B cell (primary cell): ENCODE measurements around the gene RSL24D1.

Experiments used
- EZH2 ChIP-seq: IDR thresholded peaks from 2 replicates; pipeline ENCODE4 v1.6.1; 2012; ENCODE audit warnings: borderline replicate concordance, low read depth, mild to moderate bottlenecking, moderate library complexity, low read length; ENCODE audit not compliant: insufficient read depth, poor library complexity, severe bottlenecking
- TF ChIP-seq, protein P1 (sequence below): fragments of 200-600 bp; IDR thresholded peaks from one replicate; pipeline ENCODE4 v1.8.0; 2022; ENCODE audit warnings: antibody characterized with exemption, mild to moderate bottlenecking

DNA sequence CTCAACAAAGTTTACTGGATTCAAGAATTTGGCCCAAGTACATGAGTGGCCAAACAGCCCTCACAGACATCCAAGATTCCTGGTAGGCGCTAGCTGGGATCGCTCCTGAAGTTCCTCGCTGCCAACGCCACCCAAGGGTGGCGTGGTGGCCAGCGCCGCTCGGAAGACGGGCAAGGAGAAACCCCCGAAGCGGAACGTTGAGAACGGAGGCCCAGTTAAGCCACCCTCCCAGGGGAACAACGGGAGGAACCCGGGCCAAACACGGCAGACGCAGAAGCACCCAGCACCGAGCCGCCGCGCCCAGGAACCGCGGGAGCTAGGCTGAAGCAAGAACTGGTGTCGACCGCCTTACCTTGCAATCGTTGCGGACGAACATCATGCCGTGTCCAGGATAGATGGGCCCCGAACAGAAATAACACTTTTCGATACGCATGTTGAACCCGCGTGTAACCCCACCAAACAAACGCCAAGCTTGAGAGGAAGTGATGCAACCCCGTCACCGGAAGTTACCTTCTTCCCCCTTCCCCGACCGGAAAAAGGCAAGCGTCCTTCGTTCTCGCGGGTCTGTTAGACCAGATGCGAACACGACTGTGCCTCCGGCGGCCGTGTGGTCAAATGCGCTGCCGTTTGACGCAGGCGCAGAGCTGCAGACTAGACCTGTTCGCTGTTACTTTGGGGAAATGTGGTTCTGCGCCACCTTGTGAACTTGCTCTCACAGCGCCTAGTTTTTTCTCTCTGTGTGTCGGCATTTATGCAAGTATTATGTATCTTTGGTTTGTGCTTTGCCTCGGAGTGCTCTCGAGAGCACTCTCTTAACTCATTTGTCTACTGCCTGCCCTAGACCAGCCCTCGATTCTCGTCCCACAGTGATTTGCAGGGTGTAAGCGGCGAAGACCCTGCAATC is at the start of gene RSL24D1:
- TF ChIP-seq, protein P1, sequence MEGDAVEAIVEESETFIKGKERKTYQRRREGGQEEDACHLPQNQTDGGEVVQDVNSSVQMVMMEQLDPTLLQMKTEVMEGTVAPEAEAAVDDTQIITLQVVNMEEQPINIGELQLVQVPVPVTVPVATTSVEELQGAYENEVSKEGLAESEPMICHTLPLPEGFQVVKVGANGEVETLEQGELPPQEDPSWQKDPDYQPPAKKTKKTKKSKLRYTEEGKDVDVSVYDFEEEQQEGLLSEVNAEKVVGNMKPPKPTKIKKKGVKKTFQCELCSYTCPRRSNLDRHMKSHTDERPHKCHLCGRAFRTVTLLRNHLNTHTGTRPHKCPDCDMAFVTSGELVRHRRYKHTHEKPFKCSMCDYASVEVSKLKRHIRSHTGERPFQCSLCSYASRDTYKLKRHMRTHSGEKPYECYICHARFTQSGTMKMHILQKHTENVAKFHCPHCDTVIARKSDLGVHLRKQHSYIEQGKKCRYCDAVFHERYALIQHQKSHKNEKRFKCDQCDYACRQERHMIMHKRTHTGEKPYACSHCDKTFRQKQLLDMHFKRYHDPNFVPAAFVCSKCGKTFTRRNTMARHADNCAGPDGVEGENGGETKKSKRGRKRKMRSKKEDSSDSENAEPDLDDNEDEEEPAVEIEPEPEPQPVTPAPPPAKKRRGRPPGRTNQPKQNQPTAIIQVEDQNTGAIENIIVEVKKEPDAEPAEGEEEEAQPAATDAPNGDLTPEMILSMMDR, result peak; percentile 67
- TF ChIP-seq EZH2, result no peak
